ENCODE data around the gene CA10.

GRCh38 chr17:51743477-51743876 is 415.0 kb downstream of the CA10 start:
- no peak for TF ChIP-seq CTCF (IDR thresholded peaks at IDR 0.05)
- TF ChIP-seq POLR2A (IDR thresholded peaks at IDR 0.05), result no peak
- TF ChIP-seq POLR2AphosphoS5 (IDR thresholded peaks at IDR 0.05), result no peak
- no peak for TF ChIP-seq EP300 (IDR thresholded peaks at IDR 0.05)
